GM12801 (cell line): ENCODE data around the gene IRX2.

Experiments used
- TF ChIP-seq, protein P1 (sequence below): IDR thresholded peaks from one replicate; pipeline ENCODE4 v1.5.1; 2011; ENCODE audit warnings: control low read depth; ENCODE audit not compliant: insufficient read length; ENCODE audit errors: extremely low read depth

The IRX2 gene

GRCh38 chr5:2750758-2751464 is 566 bp downstream of the IRX2 start:
- TF ChIP-seq, protein P1, sequence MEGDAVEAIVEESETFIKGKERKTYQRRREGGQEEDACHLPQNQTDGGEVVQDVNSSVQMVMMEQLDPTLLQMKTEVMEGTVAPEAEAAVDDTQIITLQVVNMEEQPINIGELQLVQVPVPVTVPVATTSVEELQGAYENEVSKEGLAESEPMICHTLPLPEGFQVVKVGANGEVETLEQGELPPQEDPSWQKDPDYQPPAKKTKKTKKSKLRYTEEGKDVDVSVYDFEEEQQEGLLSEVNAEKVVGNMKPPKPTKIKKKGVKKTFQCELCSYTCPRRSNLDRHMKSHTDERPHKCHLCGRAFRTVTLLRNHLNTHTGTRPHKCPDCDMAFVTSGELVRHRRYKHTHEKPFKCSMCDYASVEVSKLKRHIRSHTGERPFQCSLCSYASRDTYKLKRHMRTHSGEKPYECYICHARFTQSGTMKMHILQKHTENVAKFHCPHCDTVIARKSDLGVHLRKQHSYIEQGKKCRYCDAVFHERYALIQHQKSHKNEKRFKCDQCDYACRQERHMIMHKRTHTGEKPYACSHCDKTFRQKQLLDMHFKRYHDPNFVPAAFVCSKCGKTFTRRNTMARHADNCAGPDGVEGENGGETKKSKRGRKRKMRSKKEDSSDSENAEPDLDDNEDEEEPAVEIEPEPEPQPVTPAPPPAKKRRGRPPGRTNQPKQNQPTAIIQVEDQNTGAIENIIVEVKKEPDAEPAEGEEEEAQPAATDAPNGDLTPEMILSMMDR = no peak

GRCh38 chr5:2750026-2750757 is 1.3 kb downstream of the IRX2 start:
- TF ChIP-seq, protein P1 = no peak

DNA sequence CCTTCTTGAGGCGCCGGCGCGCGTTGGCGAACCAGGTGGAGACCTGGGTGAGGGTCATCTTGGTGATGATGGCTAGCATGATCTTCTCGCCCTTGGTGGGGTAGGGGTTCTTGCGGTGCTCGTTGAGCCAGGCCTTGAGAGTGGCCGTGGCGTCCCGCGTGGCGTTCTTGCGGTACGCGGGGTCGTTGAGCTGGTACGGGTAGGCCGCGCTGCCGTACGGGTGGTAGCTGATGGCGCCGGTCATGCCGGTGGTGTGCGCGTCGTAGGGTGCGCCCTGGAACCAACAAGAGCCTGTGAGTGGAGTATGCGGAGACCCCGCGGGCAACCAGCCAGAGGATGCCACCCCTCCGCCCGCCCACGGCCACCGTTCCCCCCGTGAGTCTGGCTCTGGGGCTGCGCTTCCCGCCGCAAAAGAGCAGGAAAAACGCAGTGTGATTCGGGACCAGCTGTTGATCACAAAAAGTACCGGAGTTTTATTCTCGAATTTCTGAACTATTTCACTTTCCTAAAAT is 1.9 kb downstream of the IRX2 start:
- TF ChIP-seq, protein P1 = no peak

DNA sequence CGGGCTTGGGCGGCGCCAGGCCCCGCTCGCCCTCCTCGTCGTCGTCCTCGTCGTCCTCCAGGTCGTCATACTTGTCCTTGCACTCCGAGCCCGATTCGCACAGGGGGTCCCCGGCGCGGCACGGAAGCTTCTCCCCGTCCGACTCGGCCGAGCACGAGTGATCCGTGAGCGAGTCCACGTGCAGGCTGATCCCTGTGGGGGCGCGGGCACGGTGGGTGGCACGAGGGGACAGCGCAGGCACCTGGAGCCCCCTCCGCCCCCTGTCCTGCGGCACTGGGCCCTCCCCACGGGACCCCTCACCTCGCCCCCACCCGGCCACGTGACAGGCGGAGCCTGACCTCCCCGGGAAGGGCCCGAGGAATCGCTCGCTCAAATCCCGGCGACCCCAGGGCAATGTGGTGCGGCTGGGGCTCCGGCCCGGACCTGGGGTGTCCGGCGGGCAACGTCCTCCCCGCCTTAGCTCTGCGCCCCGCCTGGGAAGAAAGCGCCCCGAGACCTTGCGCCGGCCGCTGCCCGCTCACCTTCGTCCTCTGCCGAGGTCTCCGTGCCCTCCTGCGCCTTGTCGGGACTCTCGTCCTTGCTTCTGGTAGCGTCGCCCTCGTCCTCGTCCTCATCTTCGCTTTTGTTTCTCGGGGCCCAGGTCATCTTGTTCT is 2.5 kb downstream of the IRX2 start:
- TF ChIP-seq, protein P1 = no peak

GRCh38 chr5:2748179-2748860 is 3.2 kb downstream of the IRX2 start:
- TF ChIP-seq, protein P1 = no peak

DNA sequence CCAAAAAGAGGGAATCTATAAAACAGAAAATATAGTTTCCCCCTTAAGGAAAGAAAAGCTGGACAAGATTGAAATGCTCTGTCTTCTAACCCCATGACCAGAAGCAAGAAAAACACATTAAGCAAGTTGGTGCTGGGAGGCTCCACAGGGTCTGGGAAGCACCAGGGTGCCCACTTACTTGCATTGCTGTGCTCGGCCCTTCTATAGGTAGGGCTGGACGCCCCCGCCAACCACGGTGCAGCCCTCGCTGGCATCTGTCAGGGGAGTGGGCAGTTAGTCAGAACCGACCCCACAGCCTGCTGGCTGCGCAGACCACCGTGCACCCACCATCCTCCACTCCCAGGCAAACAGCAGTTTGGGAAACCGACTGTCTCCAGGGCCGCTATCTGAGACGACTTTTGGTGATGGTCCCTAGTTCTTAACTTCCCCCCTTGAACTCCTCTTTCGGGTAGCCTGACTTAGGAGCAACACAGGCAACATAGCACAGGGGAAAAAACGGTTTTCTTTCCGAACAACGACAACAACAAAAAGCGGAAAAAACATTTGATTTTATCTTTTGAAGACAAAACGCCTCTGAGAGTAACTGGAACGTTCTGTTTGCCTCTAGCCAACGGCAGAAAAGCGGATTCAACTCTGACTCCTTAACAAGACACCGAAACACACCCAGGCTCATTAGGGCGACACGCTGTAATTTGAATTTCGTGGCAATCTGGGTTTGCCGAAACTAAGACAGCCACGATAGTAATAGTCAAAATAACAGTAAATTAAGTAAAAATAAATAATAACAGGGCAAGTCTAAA is 3.9 kb downstream of the IRX2 start:
- TF ChIP-seq, protein P1 = no peak
